ENCODE results near the gene UGGT2.
"Not testable (repeated sequence)": the region's sequence is repeated elsewhere in the genome, so short reads cannot be mapped to it uniquely, and the experiment has no call there.

Gene UGGT2

GRCh38 chr13:95931300-95932025, 121.7 kb downstream of the UGGT2 start:
- FAIRE-seq (no peak), DNase-seq (ENCODE audit: insufficient read length, low spot score) (no peak)
- no peak for TF ChIP-seq PAX5 (IDR thresholded peaks at IDR 0.05; ENCODE audit: insufficient read depth, low read length, severe bottlenecking)
- no peak for TF ChIP-seq POU2F2 (IDR thresholded peaks at IDR 0.05; ENCODE audit: low read depth, low read length)
- no peak for TF ChIP-seq TAF1 (IDR thresholded peaks at IDR 0.05; ENCODE audit: low read depth, low read length)
- TF ChIP-seq SPI1 (IDR thresholded peaks at IDR 0.05; ENCODE audit: low read depth, low read length): no peak
- no peak for TF ChIP-seq POLR2AphosphoS5 (IDR thresholded peaks at IDR 0.05; ENCODE audit: low read depth, low read length)
- TF ChIP-seq POLR2A (IDR thresholded peaks at IDR 0.05; ENCODE audit: low read depth, low read length): no peak

- TF ChIP-seq POU2F2 (IDR thresholded peaks at IDR 0.05; ENCODE audit: low read depth, low read length) (no peak), POLR2AphosphoS5 (IDR thresholded peaks at IDR 0.05; ENCODE audit: low read depth, low read length) (no peak), TAF1 (IDR thresholded peaks at IDR 0.05; ENCODE audit: low read depth, low read length) (no peak), PAX5 (IDR thresholded peaks at IDR 0.05; ENCODE audit: insufficient read depth, low read length, severe bottlenecking) (no peak), POLR2A (IDR thresholded peaks at IDR 0.05; ENCODE audit: low read depth, low read length) (no peak), SPI1 (IDR thresholded peaks at IDR 0.05; ENCODE audit: low read depth, low read length) (no peak)
- DNase-seq (ENCODE audit: insufficient read length, low spot score) (no peak), FAIRE-seq (no peak)
Measured at GRCh38 chr13:95929430-95929829, 123.8 kb downstream of the UGGT2 start.

GRCh38 chr13:95928367-95928906, 124.8 kb downstream of the UGGT2 start:
- DNase-seq (ENCODE audit: insufficient read length, low spot score); FAIRE-seq: not testable (repeated sequence)

- DNase-seq (ENCODE audit: insufficient read length, low spot score): no peak
- no peak for FAIRE-seq
- no peak for TF ChIP-seq PAX5 (IDR thresholded peaks at IDR 0.05; ENCODE audit: insufficient read depth, low read length, severe bottlenecking)
- no peak for TF ChIP-seq POLR2AphosphoS5 (IDR thresholded peaks at IDR 0.05; ENCODE audit: low read depth, low read length)
- TF ChIP-seq SPI1 (IDR thresholded peaks at IDR 0.05; ENCODE audit: low read depth, low read length): no peak
Measured at GRCh38 chr13:95926231-95926630, 127.0 kb downstream of the UGGT2 start.

GRCh38 chr13:95924389-95924994, 128.7 kb downstream of the UGGT2 start:
- FAIRE-seq: no peak
- DNase-seq (ENCODE audit: insufficient read length, low spot score): no peak
- TF ChIP-seq POU2F2 (IDR thresholded peaks at IDR 0.05; ENCODE audit: low read depth, low read length) (no peak), TAF1 (IDR thresholded peaks at IDR 0.05; ENCODE audit: low read depth, low read length) (no peak), PAX5 (IDR thresholded peaks at IDR 0.05; ENCODE audit: insufficient read depth, low read length, severe bottlenecking) (no peak), SPI1 (IDR thresholded peaks at IDR 0.05; ENCODE audit: low read depth, low read length) (no peak), POLR2A (IDR thresholded peaks at IDR 0.05; ENCODE audit: low read depth, low read length) (no peak), POLR2AphosphoS5 (IDR thresholded peaks at IDR 0.05; ENCODE audit: low read depth, low read length) (no peak)

- TF ChIP-seq POU2F2 (IDR thresholded peaks at IDR 0.05; ENCODE audit: low read depth, low read length) (no peak), SPI1 (IDR thresholded peaks at IDR 0.05; ENCODE audit: low read depth, low read length) (no peak), TAF1 (IDR thresholded peaks at IDR 0.05; ENCODE audit: low read depth, low read length) (no peak), PAX5 (IDR thresholded peaks at IDR 0.05; ENCODE audit: insufficient read depth, low read length, severe bottlenecking) (no peak), POLR2A (IDR thresholded peaks at IDR 0.05; ENCODE audit: low read depth, low read length) (no peak), POLR2AphosphoS5 (IDR thresholded peaks at IDR 0.05; ENCODE audit: low read depth, low read length) (no peak)
- DNase-seq (ENCODE audit: insufficient read length, low spot score) (no peak), FAIRE-seq (no peak)
Measured at GRCh38 chr13:95921485-95921884, 131.7 kb downstream of the UGGT2 start.

GRCh38 chr13:95920485-95920884, 132.7 kb downstream of the UGGT2 start:
- DNase-seq (ENCODE audit: insufficient read length, low spot score) (no peak), FAIRE-seq (no peak)
- TF ChIP-seq PAX5 (IDR thresholded peaks at IDR 0.05; ENCODE audit: insufficient read depth, low read length, severe bottlenecking): no peak
- no peak for TF ChIP-seq SPI1 (IDR thresholded peaks at IDR 0.05; ENCODE audit: low read depth, low read length)
- no peak for TF ChIP-seq POLR2A (IDR thresholded peaks at IDR 0.05; ENCODE audit: low read depth, low read length)
- no peak for TF ChIP-seq TAF1 (IDR thresholded peaks at IDR 0.05; ENCODE audit: low read depth, low read length)
- TF ChIP-seq POLR2AphosphoS5 (IDR thresholded peaks at IDR 0.05; ENCODE audit: low read depth, low read length): no peak
- TF ChIP-seq POU2F2 (IDR thresholded peaks at IDR 0.05; ENCODE audit: low read depth, low read length): no peak

- no peak for FAIRE-seq
- DNase-seq (ENCODE audit: insufficient read length, low spot score): no peak
- TF ChIP-seq POU2F2 (IDR thresholded peaks at IDR 0.05; ENCODE audit: low read depth, low read length) (no peak), TAF1 (IDR thresholded peaks at IDR 0.05; ENCODE audit: low read depth, low read length) (no peak), POLR2AphosphoS5 (IDR thresholded peaks at IDR 0.05; ENCODE audit: low read depth, low read length) (no peak), PAX5 (IDR thresholded peaks at IDR 0.05; ENCODE audit: insufficient read depth, low read length, severe bottlenecking) (no peak), SPI1 (IDR thresholded peaks at IDR 0.05; ENCODE audit: low read depth, low read length) (no peak), POLR2A (IDR thresholded peaks at IDR 0.05; ENCODE audit: low read depth, low read length) (no peak)
Measured at GRCh38 chr13:95918860-95919259, 134.3 kb downstream of the UGGT2 start.

- FAIRE-seq: no peak
- TF ChIP-seq PAX5 (IDR thresholded peaks at IDR 0.05; ENCODE audit: insufficient read depth, low read length, severe bottlenecking) (no peak), POU2F2 (IDR thresholded peaks at IDR 0.05; ENCODE audit: low read depth, low read length) (no peak), POLR2A (IDR thresholded peaks at IDR 0.05; ENCODE audit: low read depth, low read length) (no peak), SPI1 (IDR thresholded peaks at IDR 0.05; ENCODE audit: low read depth, low read length) (no peak), POLR2AphosphoS5 (IDR thresholded peaks at IDR 0.05; ENCODE audit: low read depth, low read length) (no peak), TAF1 (IDR thresholded peaks at IDR 0.05; ENCODE audit: low read depth, low read length) (no peak)
Measured at GRCh38 chr13:95914991-95915501, 138.2 kb downstream of the UGGT2 start.

More at GRCh38 chr13:95914991-95915501, 138.2 kb downstream of the UGGT2 start:
- DNase-seq (ENCODE audit: insufficient read length, low spot score): no peak
